Hepatocyte (in vitro differentiated cells): ENCODE results near the gene ZNF865.

Experiments used
- CTCF ChIP-seq: fragments of 200-600 bp; sonication (generic); IDR thresholded peaks from 2 replicates; pipeline ENCODE4 v1.5.1; 2016; ENCODE audit warnings: antibody characterized with exemption, mild to moderate bottlenecking; ENCODE audit not compliant: poor library complexity
- EZH2 ChIP-seq: fragments of 200-600 bp; sonication (generic); IDR thresholded peaks from 2 replicates; pipeline ENCODE4 v1.6.1; 2016; ENCODE audit warnings: antibody characterized with exemption, mild to moderate bottlenecking, borderline replicate concordance
- EZH2phosphoT487 ChIP-seq: fragments of 200-600 bp; sonication (generic); IDR thresholded peaks from one replicate; pipeline ENCODE4 v1.6.1; 2018; ENCODE audit warnings: antibody characterized with exemption, mild to moderate bottlenecking, low read depth, moderate library complexity; ENCODE audit not compliant: unreplicated experiment, severe bottlenecking

- TF ChIP-seq CTCF (no peak), EZH2 (no peak), EZH2phosphoT487 (no peak)
These were observed 4.8 kb upstream of the ZNF865 start for GRCh38 chr19:55600662-55601028.
